HepG2 (cell line): Measurements from ENCODE around the gene SPAG5. TPM values are rescaled to one million over a fixed set of nuclear protein-coding genes. Genes with fewer than 3 reads are reported as not detected.

Experiments used
- HMG20A ChIP-seq: IDR thresholded peaks from 2 replicates; pipeline ENCODE4 v1.6.1; 2016; ENCODE audit warnings: borderline replicate concordance
- HMG20B ChIP-seq: conservative IDR thresholded peaks from 2 replicates; pipeline ENCODE4 v1.6.1; 2016; ENCODE audit warnings: missing genetic modification reagents, missing compliant biosample characterization
- KMT2B ChIP-seq: IDR thresholded peaks from 2 replicates; pipeline ENCODE4 v1.6.1; 2016; ENCODE audit warnings: missing genetic modification reagents, missing compliant biosample characterization
- NFRKB ChIP-seq: fragments of 450-650 bp; IDR thresholded peaks from 2 replicates; pipeline ENCODE4 v1.6.1; 2017
- PPARG ChIP-seq: conservative IDR thresholded peaks from 2 replicates; pipeline ENCODE4 v1.6.1; 2016; ENCODE audit warnings: missing biosample characterization, missing genetic modification reagents
- SAFB2 ChIP-seq: sonication (generic); formaldehyde crosslinking; IDR thresholded peaks from 2 replicates; pipeline ENCODE4 v1.5.1; 2020; ENCODE audit warnings: missing genetic modification reagents, low read depth, mild to moderate bottlenecking, borderline replicate concordance
- SRF ChIP-seq: IDR thresholded peaks from 2 replicates; pipeline ENCODE4 v1.6.1; 2011; ENCODE audit warnings: mild to moderate bottlenecking, low read depth, low read length, moderate library complexity
- SSRP1 ChIP-seq: IDR thresholded peaks from 2 replicates; pipeline ENCODE4 v1.6.1; 2016; ENCODE audit warnings: control low read depth
- TAF15 ChIP-seq: fragments of 200-400 bp; formaldehyde crosslinking; IDR thresholded peaks from one replicate; pipeline ENCODE4 v1.6.1; 2018; ENCODE audit warnings: mild to moderate bottlenecking, low read depth, low read length; ENCODE audit not compliant: poor library complexity, severe bottlenecking
- ZMYM2 ChIP-seq: sonication (generic); formaldehyde crosslinking; IDR thresholded peaks from 2 replicates; pipeline ENCODE4 v1.8.0; 2022; ENCODE audit warnings: mild to moderate bottlenecking, missing genetic modification reagents
- ZNF253 ChIP-seq: sonication (generic); formaldehyde crosslinking; IDR thresholded peaks from 2 replicates; pipeline ENCODE4 v1.8.0; 2022; ENCODE audit warnings: mild to moderate bottlenecking, missing genetic modification reagents, borderline replicate concordance
- ZNF496 ChIP-seq: sonication (generic); formaldehyde crosslinking; IDR thresholded peaks from 2 replicates; pipeline ENCODE4 v1.8.1; 2023; ENCODE audit warnings: mild to moderate bottlenecking, moderate library complexity, missing genetic modification reagents; ENCODE audit not compliant: insufficient replicate concordance
- ZNF567 ChIP-seq: sonication (generic); formaldehyde crosslinking; IDR thresholded peaks from 2 replicates; pipeline ENCODE4 v1.8.1; 2023; ENCODE audit warnings: mild to moderate bottlenecking, missing genetic modification reagents, borderline replicate concordance
- ZNF572 ChIP-seq: sonication (generic); formaldehyde crosslinking; IDR thresholded peaks from 2 replicates; pipeline ENCODE4 v1.5.1; 2020; ENCODE audit warnings: mild to moderate bottlenecking, missing genetic modification reagents
- ZNF775 ChIP-seq: sonication (generic); formaldehyde crosslinking; IDR thresholded peaks from 2 replicates; pipeline ENCODE4 v1.4.0; 2020; ENCODE audit warnings: missing genetic modification reagents, mild to moderate bottlenecking, moderate library complexity, borderline replicate concordance
- ZNF790 ChIP-seq: sonication (generic); formaldehyde crosslinking; IDR thresholded peaks from 2 replicates; pipeline ENCODE4 v1.8.0; 2022; ENCODE audit warnings: missing genetic modification reagents, mild to moderate bottlenecking, borderline replicate concordance
- polyA plus RNA-seq, 8 experiments: library from polyadenylated mRNA; depleted of rRNA in 3 of 8; stranded (reverse) in 7 of 8; unstranded in 1 of 8; fragments of >200 nt; fragmentation: Illumina TruSeq in 4 of 8; extraction: Trizol in 4 of 8; gene quantifications; 2 replicates each; pipeline versions ENCODE4 v1.2.1 to v1.2.3, GENCODE V29; 2011 to 2016; ENCODE audit warnings: low read depth in 4 of 8, missing spikeins in 1 of 8, mixed read lengths in 1 of 8; ENCODE audit not compliant: insufficient read depth in 1 of 8
- total RNA-seq, 5 experiments: library from RNA; depleted of rRNA; stranded (reverse); fragments of >200 nt; fragmentation: Illumina TruSeq; extraction: Trizol; gene quantifications; 2 replicates each; pipeline ENCODE4 v1.2.3, GENCODE V29; 2016; ENCODE audit warnings: low read depth in 1 of 5
- TF ChIP-seq, protein P1 (sequence below): sonication (generic); formaldehyde crosslinking; IDR thresholded peaks from 2 replicates; pipeline ENCODE4 v1.4.0; 2020; ENCODE audit warnings: missing genetic modification reagents
- TF ChIP-seq, protein P2 (sequence below): IDR thresholded peaks from 2 replicates; pipeline ENCODE4 v1.6.1; 2016; ENCODE audit warnings: missing biosample characterization, missing genetic modification reagents, low read depth
- TF ChIP-seq, protein P3 (sequence below): sonication (generic); formaldehyde crosslinking; IDR thresholded peaks from 2 replicates; pipeline ENCODE4 v1.4.0; 2020; ENCODE audit warnings: missing genetic modification reagents
- TF ChIP-seq, protein P4 (sequence below): sonication (generic); formaldehyde crosslinking; IDR thresholded peaks from 2 replicates; pipeline ENCODE4 v1.4.0; 2020; ENCODE audit warnings: missing genetic modification reagents, borderline replicate concordance
- TF ChIP-seq, protein P5 (sequence below): sonication (generic); formaldehyde crosslinking; IDR thresholded peaks from 2 replicates; pipeline ENCODE4 v1.4.0; 2020; ENCODE audit warnings: mild to moderate bottlenecking, low read depth, missing genetic modification reagents

SPAG5 gene
- total and polyA plus RNA-seq, 2 of the 13 experiments (the other 11 are each of a cell fraction or from before 2014, with no cell fraction given) = 41.4 to 98.0 TPM

DNA sequence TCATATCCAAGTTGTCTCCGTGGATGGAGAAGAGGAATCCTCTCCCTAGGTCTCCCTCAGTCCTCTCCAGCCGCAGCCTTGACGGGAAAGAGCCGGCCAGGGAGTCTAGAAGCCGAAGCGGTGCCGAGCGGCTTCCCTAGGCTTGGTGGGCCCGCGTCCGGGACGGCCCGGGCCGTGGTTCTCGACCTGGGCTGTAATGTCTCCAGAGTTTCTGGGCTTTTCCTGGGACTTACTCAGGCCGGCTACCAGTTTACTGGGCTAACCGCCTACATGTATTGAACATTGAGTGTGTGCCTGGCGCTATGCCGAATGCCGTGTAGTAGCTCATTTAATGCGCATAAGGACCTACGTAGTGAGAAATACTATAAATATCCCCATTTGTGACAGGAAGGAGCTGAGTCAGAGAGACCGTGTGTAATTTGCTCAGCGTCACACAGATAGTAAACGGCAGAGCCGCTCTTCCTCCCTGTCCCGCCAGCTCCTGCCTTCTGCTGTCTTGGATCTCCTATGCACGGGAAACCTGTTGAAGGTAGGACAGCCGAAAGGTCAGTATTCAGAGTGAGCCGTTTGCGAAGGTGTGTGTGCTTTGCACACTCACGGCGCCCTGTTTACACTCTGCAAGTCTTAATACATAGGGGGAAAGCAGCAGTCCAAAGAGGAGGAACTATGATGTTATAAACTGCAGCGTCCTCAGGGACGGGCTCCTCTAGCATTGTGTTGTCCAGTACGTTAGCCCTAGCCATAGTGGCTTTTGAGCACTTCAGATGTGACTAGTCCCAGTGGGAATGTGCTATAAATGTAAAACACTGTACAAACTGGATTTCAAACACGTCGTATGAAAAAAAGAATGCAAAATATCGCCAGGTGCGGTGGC lies 723 bp upstream of the SPAG5 start (continued):
- TF ChIP-seq, protein P1, sequence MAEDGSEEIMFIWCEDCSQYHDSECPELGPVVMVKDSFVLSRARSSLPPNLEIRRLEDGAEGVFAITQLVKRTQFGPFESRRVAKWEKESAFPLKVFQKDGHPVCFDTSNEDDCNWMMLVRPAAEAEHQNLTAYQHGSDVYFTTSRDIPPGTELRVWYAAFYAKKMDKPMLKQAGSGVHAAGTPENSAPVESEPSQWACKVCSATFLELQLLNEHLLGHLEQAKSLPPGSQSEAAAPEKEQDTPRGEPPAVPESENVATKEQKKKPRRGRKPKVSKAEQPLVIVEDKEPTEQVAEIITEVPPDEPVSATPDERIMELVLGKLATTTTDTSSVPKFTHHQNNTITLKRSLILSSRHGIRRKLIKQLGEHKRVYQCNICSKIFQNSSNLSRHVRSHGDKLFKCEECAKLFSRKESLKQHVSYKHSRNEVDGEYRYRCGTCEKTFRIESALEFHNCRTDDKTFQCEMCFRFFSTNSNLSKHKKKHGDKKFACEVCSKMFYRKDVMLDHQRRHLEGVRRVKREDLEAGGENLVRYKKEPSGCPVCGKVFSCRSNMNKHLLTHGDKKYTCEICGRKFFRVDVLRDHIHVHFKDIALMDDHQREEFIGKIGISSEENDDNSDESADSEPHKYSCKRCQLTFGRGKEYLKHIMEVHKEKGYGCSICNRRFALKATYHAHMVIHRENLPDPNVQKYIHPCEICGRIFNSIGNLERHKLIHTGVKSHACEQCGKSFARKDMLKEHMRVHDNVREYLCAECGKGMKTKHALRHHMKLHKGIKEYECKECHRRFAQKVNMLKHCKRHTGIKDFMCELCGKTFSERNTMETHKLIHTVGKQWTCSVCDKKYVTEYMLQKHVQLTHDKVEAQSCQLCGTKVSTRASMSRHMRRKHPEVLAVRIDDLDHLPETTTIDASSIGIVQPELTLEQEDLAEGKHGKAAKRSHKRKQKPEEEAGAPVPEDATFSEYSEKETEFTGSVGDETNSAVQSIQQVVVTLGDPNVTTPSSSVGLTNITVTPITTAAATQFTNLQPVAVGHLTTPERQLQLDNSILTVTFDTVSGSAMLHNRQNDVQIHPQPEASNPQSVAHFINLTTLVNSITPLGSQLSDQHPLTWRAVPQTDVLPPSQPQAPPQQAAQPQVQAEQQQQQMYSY (CRISPR knock-in tag) = no peak
- TF ChIP-seq SRF (no peak), ZNF567 (no peak), HMG20B (CRISPR knock-in tag) (no peak), TAF15 (no peak), ZNF775 (CRISPR knock-in tag) (no peak), NFRKB (no peak), PPARG (CRISPR knock-in tag) (no peak), SAFB2 (CRISPR knock-in tag) (no peak), ZNF253 (no peak), ZNF496 (CRISPR knock-in tag) (no peak), KMT2B (CRISPR knock-in tag) (0 out of 2 replicates have a peak, but pooled peaks have one; percentile 10), ZNF572 (CRISPR knock-in tag) (no peak), SSRP1 (CRISPR knock-in tag) (no peak), ZMYM2 (peak; percentile 39), HMG20A (CRISPR knock-in tag) (no peak), ZNF790 (CRISPR knock-in tag) (no peak)
- TF ChIP-seq, protein P2, sequence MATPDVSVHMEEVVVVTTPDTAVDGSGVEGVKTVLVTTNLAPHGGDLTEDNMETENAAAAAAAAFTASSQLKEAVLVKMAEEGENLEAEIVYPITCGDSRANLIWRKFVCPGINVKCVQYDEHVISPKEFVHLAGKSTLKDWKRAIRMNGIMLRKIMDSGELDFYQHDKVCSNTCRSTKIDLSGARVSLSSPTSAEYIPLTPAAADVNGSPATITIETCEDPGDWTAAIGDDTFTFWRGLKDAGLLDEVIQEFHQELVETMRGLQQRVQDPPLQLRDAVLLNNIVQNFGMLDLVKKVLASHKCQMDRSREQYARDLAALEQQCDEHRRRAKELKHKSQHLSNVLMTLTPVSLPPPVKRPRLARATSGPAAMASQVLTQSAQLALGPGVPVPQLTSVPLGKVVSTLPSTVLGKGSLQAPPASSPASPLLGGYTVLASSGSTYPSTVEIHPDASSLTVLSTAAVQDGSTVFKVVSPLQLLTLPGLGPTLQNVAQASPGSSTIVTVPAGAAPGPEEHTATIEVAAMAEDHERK (CRISPR knock-in tag) = no peak
- TF ChIP-seq, protein P3, sequence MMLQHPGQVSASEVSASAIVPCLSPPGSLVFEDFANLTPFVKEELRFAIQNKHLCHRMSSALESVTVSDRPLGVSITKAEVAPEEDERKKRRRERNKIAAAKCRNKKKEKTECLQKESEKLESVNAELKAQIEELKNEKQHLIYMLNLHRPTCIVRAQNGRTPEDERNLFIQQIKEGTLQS (CRISPR knock-in tag) = no peak
- TF ChIP-seq, protein P4, sequence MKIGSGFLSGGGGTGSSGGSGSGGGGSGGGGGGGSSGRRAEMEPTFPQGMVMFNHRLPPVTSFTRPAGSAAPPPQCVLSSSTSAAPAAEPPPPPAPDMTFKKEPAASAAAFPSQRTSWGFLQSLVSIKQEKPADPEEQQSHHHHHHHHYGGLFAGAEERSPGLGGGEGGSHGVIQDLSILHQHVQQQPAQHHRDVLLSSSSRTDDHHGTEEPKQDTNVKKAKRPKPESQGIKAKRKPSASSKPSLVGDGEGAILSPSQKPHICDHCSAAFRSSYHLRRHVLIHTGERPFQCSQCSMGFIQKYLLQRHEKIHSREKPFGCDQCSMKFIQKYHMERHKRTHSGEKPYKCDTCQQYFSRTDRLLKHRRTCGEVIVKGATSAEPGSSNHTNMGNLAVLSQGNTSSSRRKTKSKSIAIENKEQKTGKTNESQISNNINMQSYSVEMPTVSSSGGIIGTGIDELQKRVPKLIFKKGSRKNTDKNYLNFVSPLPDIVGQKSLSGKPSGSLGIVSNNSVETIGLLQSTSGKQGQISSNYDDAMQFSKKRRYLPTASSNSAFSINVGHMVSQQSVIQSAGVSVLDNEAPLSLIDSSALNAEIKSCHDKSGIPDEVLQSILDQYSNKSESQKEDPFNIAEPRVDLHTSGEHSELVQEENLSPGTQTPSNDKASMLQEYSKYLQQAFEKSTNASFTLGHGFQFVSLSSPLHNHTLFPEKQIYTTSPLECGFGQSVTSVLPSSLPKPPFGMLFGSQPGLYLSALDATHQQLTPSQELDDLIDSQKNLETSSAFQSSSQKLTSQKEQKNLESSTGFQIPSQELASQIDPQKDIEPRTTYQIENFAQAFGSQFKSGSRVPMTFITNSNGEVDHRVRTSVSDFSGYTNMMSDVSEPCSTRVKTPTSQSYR (CRISPR knock-in tag) = no peak
- TF ChIP-seq, protein P5, sequence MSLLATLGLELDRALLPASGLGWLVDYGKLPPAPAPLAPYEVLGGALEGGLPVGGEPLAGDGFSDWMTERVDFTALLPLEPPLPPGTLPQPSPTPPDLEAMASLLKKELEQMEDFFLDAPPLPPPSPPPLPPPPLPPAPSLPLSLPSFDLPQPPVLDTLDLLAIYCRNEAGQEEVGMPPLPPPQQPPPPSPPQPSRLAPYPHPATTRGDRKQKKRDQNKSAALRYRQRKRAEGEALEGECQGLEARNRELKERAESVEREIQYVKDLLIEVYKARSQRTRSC (CRISPR knock-in tag) = no peak
